Spleen (tissue), 7 donors: ENCODE measurements around the gene ATXN1.

Experiments used
- POLR2A ChIP-seq, 3 donors: fragments of 450-650 bp; IDR thresholded peaks; one replicate each; pipeline ENCODE4 v1.5.1; 2017; ENCODE audit warnings: antibody characterized with exemption in 3 of 3, mild to moderate bottlenecking in 1 of 3
- POLR2AphosphoS5 ChIP-seq, 3 donors: sonication (generic); formaldehyde crosslinking; IDR thresholded peaks; one replicate each; pipeline ENCODE4 v1.5.1; 2017; ENCODE audit warnings: antibody characterized with exemption in 3 of 3
- TF ChIP-seq, protein P1 (sequence below), 11 experiments: fragments of 200-600 bp in 7 of 11; fragments of 450-650 bp in 4 of 11; sonication (generic) in 4 of 11; IDR thresholded peaks in 8 of 11; conservative IDR thresholded peaks in 3 of 11; 1 replicate in 7 of 11; 2 replicates in 4 of 11; pipeline versions ENCODE4 v1.4.0 to v1.8.0; 2016 to 2021; ENCODE audit warnings: antibody characterized with exemption in 11 of 11, inconsistent platforms in 4 of 11, mild to moderate bottlenecking in 1 of 11
- donor health status: DM: no; HTN: no; CAD: no; lungs with moderate emphysema.
- donor health status: DM: no; HTN: no; CAD: no.
- donor health status: DM: no; HTN: no; CAD: no.

GRCh38 chr6:16804546-16805242 is 43.4 kb upstream of the ATXN1 start:
- TF ChIP-seq POLR2A (IDR thresholded peaks at IDR 0.05) (no peak), POLR2AphosphoS5 (IDR thresholded peaks at IDR 0.05) (no peak)
- TF ChIP-seq, protein P1, sequence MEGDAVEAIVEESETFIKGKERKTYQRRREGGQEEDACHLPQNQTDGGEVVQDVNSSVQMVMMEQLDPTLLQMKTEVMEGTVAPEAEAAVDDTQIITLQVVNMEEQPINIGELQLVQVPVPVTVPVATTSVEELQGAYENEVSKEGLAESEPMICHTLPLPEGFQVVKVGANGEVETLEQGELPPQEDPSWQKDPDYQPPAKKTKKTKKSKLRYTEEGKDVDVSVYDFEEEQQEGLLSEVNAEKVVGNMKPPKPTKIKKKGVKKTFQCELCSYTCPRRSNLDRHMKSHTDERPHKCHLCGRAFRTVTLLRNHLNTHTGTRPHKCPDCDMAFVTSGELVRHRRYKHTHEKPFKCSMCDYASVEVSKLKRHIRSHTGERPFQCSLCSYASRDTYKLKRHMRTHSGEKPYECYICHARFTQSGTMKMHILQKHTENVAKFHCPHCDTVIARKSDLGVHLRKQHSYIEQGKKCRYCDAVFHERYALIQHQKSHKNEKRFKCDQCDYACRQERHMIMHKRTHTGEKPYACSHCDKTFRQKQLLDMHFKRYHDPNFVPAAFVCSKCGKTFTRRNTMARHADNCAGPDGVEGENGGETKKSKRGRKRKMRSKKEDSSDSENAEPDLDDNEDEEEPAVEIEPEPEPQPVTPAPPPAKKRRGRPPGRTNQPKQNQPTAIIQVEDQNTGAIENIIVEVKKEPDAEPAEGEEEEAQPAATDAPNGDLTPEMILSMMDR (IDR thresholded peaks at IDR 0.05 in 8 of 11, conservative IDR thresholded peaks at IDR 0.05 in 3 of 11) = no peak
